NCI-H187 treated with DMSO at 0.1 percent for 48 hours (cell line): ENCODE measurements around the gene MAPK11.

Experiments used
- DNase-seq: peaks from one replicate; lab custom pipeline; 2025; lab: John Stamatoyannopoulos, UW

Gene MAPK11

DNA sequence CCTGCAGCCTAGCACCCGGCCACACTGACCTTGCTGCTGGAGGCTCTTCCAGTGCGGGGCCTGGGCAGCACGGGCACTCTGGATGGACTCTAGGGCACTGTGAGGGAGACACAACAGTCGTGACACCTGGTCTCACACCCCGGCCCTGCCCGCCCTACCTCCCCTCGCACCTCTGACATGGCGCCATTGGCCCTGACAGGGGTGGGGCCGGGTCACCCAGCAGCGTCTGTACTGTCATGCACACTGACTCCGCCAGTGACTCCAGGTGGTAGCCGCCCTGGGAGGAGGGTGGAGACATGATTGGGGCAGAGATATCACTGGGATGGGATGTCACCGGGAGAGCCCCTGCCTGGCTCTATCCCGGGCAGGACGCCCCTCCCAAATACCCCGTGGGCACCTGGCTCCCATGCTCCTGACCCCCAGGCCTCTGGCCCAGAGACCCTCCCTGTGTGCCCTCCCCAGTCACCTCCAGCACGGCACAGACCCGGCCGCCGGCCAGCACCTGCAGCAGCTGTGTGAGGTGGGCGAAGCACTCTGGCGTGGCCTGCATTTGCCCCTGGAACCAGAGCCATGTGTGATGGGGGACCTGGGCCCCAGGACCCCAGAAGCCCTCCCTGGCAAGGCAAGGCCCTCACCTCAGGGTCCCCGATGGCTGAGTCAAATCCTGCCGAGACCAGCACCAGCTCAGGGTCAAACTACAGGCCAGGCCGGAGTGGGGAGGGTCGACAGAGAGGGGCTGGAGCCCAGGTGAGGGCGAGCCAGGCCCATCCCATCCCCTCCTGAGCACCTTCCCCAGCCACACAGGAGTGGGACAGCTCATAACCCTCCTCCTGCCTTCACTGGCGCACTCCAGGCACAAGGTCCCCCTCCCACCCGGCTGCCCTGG lies 21.7 kb downstream of the MAPK11 start:
- DNase-seq: no peak

DNA sequence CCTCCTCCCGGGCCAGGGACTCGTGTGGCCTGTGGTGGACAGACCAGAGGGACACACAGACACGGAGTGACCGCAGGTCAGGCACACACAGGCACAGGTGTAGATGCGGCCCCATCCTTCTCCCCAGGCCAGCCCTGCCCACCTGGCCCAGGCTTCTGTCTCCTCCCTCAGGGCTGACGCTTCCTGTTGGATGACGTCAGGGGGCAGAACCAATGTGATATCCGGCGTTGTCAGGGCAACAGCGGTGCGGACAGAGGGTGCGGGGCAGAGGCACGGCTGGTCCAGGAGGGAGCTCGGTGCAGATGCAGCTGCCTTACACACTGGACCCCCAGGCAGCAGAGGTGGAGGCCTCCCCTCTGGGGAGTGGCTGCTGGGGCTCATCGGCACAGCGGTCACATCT lies 22.4 kb downstream of the MAPK11 start:
- DNase-seq: no peak

DNA sequence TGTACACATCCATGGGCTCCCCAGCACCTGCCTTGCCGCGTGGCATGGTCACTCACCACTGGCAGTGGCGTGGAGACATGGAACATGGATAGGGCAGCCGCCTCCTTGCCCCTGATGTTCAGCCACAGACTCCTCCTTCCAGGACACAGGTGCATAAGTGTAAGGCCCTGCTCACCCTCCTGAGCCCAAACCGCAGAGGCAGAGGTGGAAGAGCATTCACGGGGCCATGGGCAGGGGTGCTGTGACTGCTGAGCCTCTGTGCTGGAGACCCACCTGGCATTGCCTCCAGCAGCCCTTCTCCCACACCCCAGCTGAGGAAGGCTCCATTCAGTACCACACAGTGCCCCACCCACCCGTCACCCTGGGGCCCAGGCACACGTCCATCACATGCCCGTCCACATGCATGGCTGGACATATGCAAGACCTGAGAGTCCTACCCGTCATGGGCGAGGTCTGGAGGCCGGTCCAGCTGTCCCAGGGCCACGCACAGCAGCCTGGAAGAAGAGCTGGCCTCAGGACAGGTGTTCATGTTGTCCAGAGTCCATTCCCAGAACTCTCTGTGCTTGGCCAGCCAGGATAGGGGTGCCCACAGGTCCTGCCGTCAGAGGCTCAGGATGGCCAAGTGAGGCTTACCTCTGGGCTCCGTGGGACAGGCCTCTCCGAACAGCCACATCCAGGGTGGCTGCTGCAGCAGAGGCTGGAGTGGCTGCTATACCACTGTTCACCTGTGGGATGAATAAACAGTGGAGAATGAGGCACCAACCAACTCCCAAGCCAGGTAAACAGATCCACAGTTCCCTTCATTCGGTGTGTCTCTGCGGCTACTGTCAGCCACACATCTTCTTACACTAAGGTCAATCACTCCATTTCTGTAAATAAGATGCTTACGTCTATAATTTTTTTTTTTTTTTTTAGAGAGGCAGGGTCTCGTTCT lies 23.7 kb downstream of the MAPK11 start:
- DNase-seq: no peak

DNA sequence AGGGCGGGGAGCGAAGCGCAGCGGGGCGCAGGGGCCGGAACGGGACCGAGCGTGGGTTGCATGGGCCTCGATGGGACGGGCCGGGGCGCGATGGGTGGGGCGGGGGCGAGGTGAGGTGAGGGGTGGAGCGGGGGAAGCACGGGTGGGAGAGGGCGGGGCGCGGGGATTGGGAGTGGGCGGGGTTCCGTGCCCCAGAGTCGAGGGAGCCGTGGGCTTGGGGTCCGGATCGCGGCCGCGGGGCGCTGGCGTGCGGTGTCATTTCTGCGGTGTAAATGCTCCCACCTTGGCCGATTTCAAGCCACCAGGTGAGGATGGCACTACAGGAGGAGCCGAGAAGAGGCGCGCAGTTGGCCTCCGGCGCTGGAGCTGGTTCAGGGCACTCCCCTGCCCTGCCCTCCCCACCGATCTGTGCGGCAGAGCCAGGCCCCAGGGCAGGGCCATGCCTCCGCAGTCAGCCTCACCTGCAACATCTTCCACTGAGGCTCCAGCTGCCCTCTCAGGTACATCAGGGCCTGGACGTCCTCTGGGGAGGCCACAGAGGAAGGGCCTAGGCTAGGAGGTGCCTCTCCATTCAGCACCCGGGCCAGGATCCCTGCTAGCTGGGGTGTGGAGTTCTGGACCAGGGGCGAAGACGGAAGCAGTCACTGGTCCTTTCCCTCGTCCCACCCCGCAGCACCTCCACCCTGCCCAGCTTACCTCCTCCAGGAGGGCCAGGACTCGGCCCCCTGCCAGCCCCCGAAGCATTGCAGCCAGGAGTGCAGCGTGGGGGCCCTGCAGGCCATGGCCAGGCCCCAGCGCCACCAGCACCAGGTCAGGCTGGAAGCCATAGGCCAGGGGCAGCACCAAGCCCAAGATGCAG lies 24.7 kb downstream of the MAPK11 start:
- DNase-seq: no peak

DNA sequence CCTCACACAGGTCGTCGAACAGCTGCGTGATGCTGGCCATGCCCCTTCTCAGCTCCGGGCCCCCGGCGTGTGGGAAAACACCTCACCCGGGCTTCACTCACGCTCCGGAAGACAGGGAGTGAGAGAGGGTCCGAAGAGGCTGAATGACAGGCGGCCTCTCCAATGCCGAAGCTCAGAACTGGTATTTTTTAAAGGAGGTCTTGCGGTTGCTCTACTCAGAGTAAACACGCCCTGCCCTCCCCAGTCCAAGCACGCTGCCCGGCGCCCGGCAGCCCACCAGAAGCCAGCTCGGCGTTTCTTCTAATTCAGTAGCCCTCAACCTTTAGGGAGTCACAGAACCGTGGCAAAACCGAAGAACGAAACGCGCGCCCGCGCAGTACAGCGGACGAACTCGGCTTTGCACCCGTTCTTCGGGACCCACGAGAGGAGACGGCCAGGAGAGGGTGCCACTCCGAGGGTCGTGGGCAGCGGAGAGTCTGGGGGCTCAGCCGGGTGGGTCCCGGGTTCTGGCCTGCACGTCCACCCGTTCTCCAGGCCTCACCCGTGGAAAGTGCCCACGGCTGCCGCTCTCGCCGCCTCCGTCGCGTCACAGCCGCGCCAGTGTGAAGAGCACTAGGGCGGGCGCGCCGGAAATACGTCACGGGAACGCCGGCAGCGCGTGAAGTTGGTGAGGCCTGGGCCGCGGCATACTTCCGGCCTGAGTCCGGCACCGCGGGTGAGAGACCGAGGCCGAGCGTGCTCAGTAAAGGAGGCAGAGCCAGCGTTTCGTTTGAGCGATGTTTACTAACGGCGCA lies 25.6 kb downstream of the MAPK11 start, which contains the start of gene TUBGCP6:
TUBGCP6 (minus strand) TSS at position 604 of the 794 bp plus-strand sequence; CDS start at position 40, 564 bp downstream.
- no peak for DNase-seq

DNA sequence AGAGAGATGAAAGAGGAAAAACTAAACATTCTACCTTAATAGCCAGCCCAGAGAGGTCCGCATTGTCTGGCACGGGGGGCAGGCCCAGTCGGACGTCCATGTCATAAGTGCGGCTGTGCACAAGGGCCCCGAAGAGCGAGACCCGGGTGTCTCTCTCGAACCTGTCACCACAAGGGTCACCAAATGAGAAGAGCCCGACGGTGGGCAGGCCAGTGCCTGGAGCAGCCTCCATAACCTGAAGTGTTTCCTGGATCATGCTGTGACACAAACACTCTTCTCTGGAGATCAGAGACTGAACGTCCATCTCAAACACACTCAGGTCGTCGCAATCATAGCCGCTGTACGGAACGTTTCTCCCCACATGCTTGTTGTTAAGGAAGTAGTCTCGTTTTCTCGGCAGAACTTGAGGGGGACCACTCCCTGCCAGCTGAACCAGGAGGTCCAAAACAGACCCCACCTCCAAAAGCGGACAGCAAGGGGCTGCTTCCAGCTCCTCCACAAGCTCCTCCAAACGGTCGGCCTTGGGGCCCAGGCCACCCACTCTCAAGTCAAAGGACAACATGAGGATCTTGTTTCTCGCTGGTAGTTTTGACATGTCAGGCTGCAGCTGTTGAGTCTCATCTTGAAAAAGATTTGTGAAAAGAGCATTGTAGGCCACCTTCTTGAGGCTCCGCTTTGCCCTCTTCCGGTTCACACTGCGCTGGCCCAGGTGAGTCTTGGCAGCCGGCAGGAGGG lies 26.3 kb downstream of the MAPK11 start:
- no peak for DNase-seq

DNA sequence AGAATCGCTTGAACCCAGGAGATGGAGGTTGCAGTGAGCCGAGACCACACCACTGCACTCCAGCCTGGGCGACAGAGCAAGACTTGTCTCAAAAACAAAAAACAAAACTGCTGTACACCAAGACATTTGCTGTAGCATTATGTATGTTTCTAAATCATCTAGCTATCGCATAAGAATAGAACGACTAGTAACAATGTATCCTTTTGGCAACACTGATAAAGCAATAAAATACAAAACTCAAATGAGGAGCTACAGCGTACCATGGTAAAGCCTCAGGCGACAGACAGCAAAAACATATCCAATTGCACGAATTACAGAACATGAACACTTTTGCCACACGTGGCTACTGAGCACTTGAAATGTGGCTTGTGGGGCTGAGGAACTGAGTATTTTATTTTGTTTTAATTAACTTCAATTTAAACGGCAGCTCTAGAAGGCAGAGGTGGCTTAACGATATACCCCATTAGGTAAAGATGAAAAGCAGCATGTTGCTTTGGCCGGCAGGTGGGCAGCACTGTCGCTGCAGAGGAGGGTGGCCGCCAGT lies 27.7 kb downstream of the MAPK11 start:
- no peak for DNase-seq

DNA sequence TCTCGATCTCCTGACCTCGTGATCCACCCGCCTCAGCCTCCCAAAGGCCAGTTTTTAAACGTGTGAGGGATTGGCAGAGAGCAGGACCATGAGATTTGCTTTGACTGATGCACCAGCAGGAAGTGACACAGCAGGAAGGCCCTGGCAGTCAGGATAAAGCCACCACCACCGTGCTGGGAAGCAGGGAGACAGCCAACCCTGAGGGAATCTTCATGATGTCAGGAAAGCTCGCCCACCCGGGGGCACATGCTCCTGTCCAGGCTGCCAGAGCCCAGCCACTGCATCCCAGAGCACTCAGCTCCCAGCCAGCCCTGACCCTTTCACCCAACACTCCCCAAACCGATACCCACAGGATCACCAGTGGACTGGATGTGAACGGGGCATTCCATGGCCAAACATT lies 31.4 kb downstream of the MAPK11 start:
- DNase-seq: no peak

DNA sequence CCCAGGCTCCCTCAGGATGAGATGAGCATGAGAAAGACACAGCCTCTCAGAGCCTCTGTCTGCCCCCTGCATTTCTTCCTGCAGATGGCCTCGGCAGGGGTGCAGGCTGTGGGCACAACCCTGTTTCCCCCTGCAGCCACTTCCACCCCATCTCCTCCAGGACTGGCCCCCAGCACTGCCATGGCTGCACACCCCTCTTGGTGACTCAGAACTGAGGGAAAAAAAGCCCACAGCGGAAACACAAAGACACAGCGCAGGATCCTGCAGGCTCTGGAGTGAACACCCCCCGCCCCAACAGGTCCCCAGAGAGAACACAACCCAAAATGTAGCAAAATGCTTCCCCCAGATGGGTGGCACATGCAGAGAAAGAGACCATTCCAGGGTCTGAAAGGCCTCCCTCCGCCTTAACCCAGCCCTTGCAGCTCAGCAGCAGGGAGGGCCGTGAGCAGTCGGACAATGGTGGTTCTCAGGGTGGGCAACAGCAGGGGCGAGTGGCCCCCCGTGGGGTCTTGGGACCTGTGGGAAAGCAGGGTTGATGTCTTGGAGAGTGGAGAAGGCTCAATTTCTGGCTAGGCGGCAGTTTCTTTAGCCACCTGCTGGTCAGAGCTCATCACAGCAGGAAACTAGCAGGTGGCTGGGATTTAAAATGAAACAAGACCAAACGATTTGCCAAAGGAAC lies 33.3 kb downstream of the MAPK11 start:
- DNase-seq: no peak

DNA sequence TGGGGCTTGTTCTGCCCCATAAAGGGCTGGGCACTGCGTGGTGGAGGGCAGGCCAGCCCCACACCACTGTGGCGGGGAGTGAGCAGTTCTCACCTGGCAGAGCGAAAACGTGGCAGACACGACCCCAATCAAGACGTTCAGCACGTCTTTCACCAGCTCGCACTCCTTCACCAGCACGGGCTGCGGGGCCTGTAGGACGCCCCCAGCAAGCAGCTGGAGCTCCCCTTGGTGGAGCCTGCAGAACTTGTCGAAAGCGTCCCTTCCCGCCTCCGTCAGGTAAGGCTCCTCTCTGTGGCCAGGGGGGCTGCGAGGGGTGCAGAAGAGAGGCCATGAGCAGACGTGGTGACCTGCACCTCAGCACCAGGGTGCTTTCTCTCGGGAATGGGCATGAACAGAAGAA lies 37.0 kb downstream of the MAPK11 start:
- no peak for DNase-seq

DNA sequence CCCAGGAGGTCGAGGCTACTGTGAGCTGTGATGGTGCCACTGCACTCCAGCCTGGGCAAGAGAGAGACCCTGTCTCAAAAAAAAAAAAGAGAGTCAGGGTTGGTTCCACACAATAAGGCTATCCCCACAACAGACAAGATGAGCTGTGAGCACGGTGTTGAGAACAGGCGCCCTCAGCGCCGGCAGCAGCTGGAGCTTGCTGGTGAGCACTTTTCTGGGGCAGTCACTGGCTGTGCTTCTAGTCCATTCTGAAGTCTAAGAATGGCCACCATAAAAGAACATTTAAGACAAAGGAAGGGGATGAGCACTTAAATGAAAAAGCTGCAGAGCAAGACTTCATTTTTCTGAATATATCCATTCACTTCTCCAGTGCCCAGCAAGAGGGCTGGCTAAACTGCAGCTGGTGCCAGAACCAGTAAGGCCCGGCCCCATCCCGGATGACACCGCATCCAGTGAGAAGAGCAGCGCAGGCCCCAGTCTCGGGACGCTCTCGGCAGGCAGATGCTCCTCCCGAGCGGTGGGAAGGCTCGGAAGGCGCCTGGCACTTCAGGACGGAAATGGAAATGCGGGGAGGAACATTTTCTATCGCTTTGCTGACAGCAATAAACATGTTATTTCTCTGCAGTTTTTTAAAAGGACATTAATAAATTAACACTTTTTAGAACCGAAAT lies 37.6 kb downstream of the MAPK11 start:
- DNase-seq: no peak

DNA sequence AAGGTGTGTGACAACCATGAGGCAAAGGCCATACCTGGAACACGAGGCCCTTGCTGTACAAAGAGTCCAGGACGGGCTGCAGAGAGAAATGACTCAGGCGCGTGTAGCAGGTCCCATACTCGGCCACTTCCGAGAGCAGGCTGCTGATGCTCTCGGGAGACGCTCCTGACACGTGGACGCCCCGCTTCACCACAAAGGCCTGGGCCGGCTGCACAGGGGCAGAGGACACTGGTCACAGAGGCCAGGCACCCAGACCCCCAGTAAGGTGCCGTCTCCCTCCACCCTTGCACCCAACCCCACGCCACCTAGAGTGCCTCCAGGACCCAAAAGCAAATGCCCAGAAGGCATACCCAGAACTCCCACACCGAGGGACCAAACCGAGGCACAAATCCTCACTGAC lies 40.8 kb downstream of the MAPK11 start:
- DNase-seq: no peak

DNA sequence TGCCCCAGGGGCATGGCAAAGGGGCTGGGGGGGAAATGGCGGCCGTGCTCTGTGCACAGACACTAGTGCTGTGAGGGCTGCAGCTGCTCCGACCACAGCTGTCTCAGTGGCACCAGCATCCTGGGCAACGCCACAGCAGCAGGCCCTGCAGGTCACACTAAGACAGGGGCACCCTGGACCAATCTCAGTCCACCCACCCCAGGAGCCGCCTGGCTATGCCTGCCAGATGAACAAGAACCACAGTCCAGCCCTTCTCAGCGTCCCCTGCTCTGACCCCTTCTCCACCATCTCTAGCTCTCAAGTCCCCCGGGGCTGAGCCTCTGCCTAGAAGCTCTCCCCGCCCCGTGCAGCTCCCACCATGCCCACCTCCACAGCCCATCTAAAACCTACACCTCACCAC lies 41.8 kb downstream of the MAPK11 start:
- DNase-seq: no peak

DNA sequence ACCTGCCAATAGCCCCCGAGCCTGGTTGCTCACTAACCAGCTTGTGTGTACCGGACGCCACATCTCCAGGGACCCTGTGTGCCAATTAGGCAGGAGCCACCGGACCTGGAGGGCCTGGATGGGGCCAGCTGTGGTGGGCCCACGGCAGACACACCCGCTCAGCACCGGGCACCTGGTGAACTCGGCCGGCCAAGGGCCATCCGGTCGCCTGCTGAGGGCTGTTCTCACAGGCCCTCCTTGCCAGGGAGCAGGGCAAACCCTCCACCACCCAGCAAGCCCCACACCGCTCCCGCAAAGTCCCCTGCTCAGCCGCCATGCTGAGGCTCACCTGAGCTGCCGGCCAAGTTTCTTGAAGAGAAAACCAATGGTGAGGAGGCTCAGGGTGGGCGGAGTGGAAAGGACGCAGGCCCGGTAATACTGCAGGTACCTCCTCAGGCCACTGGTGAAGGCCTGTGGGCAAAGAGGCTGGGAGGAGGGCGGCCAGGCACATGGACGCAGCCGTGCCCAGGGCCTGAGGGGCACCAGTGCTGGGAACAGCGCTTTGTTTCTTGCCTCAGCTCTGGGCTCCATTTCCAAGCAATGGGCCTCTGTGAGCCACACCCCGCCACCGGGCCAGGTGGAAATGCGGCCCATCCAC lies 42.5 kb downstream of the MAPK11 start:
- DNase-seq: no peak

DNA sequence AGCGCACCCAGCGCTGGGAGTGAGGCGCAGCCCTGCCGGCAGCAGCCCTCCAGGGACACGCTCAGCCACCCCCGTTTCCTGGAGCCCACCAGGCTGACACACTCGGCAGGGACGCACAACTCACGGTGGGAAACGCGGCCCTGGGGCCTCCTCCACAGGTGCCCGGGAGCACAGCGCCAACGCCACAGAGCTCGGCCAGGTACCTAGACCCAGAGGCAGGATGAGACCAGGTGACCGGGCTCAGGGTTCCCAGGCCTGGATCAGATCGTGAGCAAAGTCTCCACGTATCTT lies 43.4 kb downstream of the MAPK11 start:
- DNase-seq: no peak

DNA sequence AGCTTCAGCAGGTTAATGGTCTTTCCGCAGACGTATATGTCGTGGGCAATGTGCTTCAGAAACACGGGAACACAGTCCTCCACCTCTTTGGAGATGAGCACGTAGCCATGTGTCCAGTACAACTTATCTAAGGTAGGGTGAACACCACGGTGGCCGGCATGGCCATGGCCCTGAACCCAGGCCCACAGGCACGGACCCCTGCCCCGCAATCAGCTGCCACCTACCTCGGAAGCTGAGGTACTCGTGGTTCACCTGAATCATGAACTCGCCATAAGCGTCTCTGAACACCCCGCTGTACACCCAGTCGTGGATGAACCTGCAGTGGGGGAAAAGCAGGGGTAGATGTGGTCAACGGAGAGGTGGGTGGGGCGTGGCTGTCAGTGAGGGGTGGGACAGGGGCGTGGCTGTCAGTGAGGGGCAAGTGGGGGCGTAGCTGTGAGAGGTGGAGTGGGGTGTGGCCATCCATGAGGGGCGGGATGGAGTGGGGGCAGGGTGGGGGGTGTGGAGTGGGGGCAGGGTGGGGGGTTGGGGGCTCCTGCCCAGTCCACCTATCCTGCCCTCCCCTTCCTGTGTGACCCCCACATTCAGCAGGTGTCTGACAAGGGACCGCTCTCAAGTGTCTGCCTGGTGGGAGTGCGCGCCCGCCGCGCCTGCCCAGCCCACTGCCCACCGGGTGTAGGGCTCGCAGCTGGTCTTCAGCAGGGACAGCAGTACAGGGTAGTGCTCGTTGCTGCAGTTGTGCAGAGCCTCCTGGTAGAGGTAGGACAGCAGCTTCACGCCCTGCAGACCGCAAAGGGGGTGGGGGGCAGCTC lies 43.9 kb downstream of the MAPK11 start:
- DNase-seq: no peak

DNA sequence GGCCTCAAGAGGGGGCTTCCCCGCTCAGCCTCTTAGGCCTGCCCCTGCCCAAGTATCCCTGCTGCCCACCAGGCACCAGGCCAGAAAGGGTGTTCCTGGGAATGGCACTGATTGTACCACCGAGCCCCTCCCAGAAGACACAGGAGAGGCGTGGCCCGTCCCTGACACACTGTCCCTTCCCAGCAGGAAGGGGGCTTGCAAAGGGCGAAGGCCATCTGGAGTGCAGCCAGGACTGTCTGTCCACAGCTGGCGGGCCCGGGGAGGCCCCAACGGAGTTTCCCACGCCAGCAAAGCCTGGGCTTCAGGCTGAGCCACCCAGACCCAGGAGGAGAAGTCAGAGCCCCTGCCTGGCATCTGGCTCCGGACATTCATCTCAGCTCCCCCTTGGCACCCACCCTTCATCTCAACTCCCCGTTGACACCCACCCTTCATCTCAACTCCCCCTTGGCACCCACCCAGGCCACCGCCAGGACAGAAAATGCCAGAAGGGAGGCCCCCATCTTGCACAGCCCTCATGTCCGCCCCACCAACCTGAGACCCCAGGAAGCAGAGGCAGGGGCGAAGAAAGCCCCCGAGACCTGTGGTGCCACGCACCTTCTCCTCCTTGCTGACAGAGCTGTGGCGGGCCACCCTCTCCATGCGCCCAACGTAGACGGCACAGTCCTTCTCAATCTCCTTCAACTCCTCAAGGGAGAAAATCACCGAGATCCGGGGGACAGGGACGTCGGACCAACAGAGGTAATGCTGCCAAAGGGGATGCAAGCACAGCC lies 44.8 kb downstream of the MAPK11 start:
- DNase-seq: no peak
